Measurements from ENCODE around the gene ANKRD39. TPM values are rescaled to one million over a fixed set of nuclear protein-coding genes. Genes with fewer than 3 reads are reported as not detected.

Gene ANKRD39
- total and polyA plus RNA-seq, 9 of the 15 experiments (the other 6 are each of a cell fraction or from before 2014, with no cell fraction given) = 8.2 to 33.1 (median 23.8) TPM

GRCh38 chr2:96823198-96823597 is 34.6 kb downstream of the ANKRD39 start:
- WGBS (ENCODE audit: insufficient coverage, low coverage, missing lambda C conversion rate) = 88% methylated on average over 9 of the region's 11 CpGs
- Histone ChIP-seq H3K9me1 (ENCODE audit: control insufficient read depth, insufficient read depth, low read length) (peaks cover 16% of the 10 kb centered on the region), H3K9me3 (replicated peaks; ENCODE audit: control insufficient read depth, insufficient read depth, low read depth, low read length) (no peaks in the 10 kb centered on the region), H3K4me3 (no peak overlapping the region), H3K4me2 (ENCODE audit: insufficient read depth, low read length) (no peak overlapping the region), H3K4me1 (replicated peaks in 1 of 2; ENCODE audit: control insufficient read depth in 2 of 2, insufficient read depth in 2 of 2, low read length in 2 of 2) (peaks cover 19 to 26% of the 10 kb centered on the region in 2 experiments), H3K36me3 (ENCODE audit: control insufficient read depth, insufficient read depth, low read length) (peaks cover 77% of the 10 kb centered on the region), H3K27me3 (ENCODE audit: control insufficient read depth in 2 of 2, insufficient read depth in 2 of 2, low read length in 2 of 2) (no peaks in the 10 kb centered on the region), H4K20me1 (replicated peaks; ENCODE audit: control insufficient read depth, insufficient read depth, low read length) (peaks cover 34% of the 10 kb centered on the region), H2AFZ (ENCODE audit: low read depth, low read length) (no peak overlapping the region), H3K79me2 (ENCODE audit: control insufficient read depth, insufficient read depth, low read length) (peaks cover 39% of the 10 kb centered on the region), H3K9ac (ENCODE audit: insufficient read depth in 1 of 2, low read depth in 2 of 2, low read length in 2 of 2) (no peak overlapping the region), H3K27ac (ENCODE audit: extremely low read depth, low read depth, low read length) (no peak overlapping the region; the same call in 2 of the 3 replicates)
- ChIA-PET POLR2A (interaction anchor here (0.6 to 1.9 kb wide), 4 partner anchors 10 to 20 kb away, joined by 3 to 8 read pairs (median 4); partner anchors contain the start of gene ANKRD23), CTCF (ENCODE audit: low intra/inter-chr PET ratio) (no interaction called here)
- no peak for FAIRE-seq
- in situ Hi-C loops (cut with MboI) (no loop called here), intact Hi-C loops (cut with micrococcal nuclease) (no loop called here)
- TF ChIP-seq POLR2G (IDR thresholded peaks at IDR 0.05; ENCODE audit: low read depth, low read length) (0 out of 2 replicates have a peak, but pooled peaks have one; percentile 24), MAX (CRISPR knock-in tag; IDR thresholded peaks at IDR 0.05) (no peak)
- no peak for ATAC-seq
- no TSS peak for BruUV-seq (replicated peaks)
- DNase-seq (ENCODE audit: extremely low read depth in 1 of 4, low spot score in 3 of 4) = no peak

- ATAC-seq (no peak), FAIRE-seq (no peak), DNase-seq (ENCODE audit: extremely low read depth in 1 of 4, low spot score in 3 of 4) (no peak)
- H3K9ac ChIP-seq (ENCODE audit: insufficient read depth in 1 of 2, low read depth in 2 of 2, low read length in 2 of 2) = peak overlapping the region in 1 of 2 experiments; percentile 21; a peak in 1 of 4 replicates
- BruUV-seq (replicated peaks) = no TSS peak
- peaks cover 73% of the 10 kb centered on the region for H3K36me3 ChIP-seq (ENCODE audit: control insufficient read depth, insufficient read depth, low read length)
- peaks cover 42% of the 10 kb centered on the region for H3K79me2 ChIP-seq (ENCODE audit: control insufficient read depth, insufficient read depth, low read length)
- ChIA-PET POLR2A (interaction anchor here (0.6 to 1.4 kb wide), 3 partner anchors 13 to 95 kb away, joined by 3 to 4 read pairs (median 3); no protein-coding TSS in a partner anchor), CTCF (ENCODE audit: low intra/inter-chr PET ratio) (no interaction called here)
- no peak overlapping the region for H3K4me2 ChIP-seq (ENCODE audit: insufficient read depth, low read length)
- in situ Hi-C loops (cut with MboI) = no loop called here
- WGBS (ENCODE audit: insufficient coverage, low coverage, missing lambda C conversion rate) = 73% methylated on average over 4 of the region's 4 CpGs
- H3K27me3 ChIP-seq (ENCODE audit: control insufficient read depth in 2 of 2, insufficient read depth in 2 of 2, low read length in 2 of 2) = no peaks in the 10 kb centered on the region
- H3K9me3 ChIP-seq (replicated peaks; ENCODE audit: control insufficient read depth, insufficient read depth, low read depth, low read length) = no peaks in the 10 kb centered on the region
- H3K27ac ChIP-seq (ENCODE audit: extremely low read depth, low read depth, low read length) = no peak overlapping the region; the same call in 2 of the 3 replicates
- no peak overlapping the region for H2AFZ ChIP-seq (ENCODE audit: low read depth, low read length)
- H4K20me1 ChIP-seq (replicated peaks; ENCODE audit: control insufficient read depth, insufficient read depth, low read length) = peaks cover 36% of the 10 kb centered on the region
- H3K4me3 ChIP-seq = no peak overlapping the region
- TF ChIP-seq U2AF2 (optimal IDR thresholded peaks at IDR 0.05; ENCODE audit: low read depth, low read length) = no peak
- TF ChIP-seq ZFP30 (CRISPR knock-in tag; IDR thresholded peaks at IDR 0.05; ENCODE audit: borderline replicate concordance) = no peak
- no peak for TF ChIP-seq PRMT5 (CRISPR knock-in tag; IDR thresholded peaks at IDR 0.05)
- no peak for TF ChIP-seq OTX1 (CRISPR knock-in tag; IDR thresholded peaks at IDR 0.05)
- TF ChIP-seq BRF2 (IDR thresholded peaks at IDR 0.05; ENCODE audit: borderline replicate concordance, insufficient read depth, insufficient read length) = no peak
- no peak for TF ChIP-seq CUX1 (CRISPR knock-in tag; IDR thresholded peaks at IDR 0.05)
- peaks cover 16% of the 10 kb centered on the region for H3K9me1 ChIP-seq (ENCODE audit: control insufficient read depth, insufficient read depth, low read length)
- intact Hi-C loops (cut with micrococcal nuclease) = no loop called here
- peaks cover 23 to 29% of the 10 kb centered on the region in 2 experiments for H3K4me1 ChIP-seq (replicated peaks in 1 of 2; ENCODE audit: control insufficient read depth in 2 of 2, insufficient read depth in 2 of 2, low read length in 2 of 2)
Observed at GRCh38 chr2:96822786-96823185, 35.0 kb downstream of the ANKRD39 start.

Measured in K562 (cell line).